DND-41 (cell line): ENCODE data around the gene ZNF326.

Source experiments
- CTCF ChIP-seq: IDR thresholded peaks from 2 replicates; pipeline ENCODE4 v1.5.1; 2012; ENCODE audit warnings: borderline replicate concordance, low read length, moderate library complexity, mild to moderate bottlenecking; ENCODE audit not compliant: poor library complexity, severe bottlenecking; ENCODE audit errors: extremely low read depth
- EZH2 ChIP-seq: IDR thresholded peaks from 3 replicates; pipeline ENCODE4 v1.6.1; 2012; ENCODE audit warnings: borderline replicate concordance, low read depth, mild to moderate bottlenecking, moderate library complexity, low read length, inconsistent platforms; ENCODE audit not compliant: severe bottlenecking

DNA sequence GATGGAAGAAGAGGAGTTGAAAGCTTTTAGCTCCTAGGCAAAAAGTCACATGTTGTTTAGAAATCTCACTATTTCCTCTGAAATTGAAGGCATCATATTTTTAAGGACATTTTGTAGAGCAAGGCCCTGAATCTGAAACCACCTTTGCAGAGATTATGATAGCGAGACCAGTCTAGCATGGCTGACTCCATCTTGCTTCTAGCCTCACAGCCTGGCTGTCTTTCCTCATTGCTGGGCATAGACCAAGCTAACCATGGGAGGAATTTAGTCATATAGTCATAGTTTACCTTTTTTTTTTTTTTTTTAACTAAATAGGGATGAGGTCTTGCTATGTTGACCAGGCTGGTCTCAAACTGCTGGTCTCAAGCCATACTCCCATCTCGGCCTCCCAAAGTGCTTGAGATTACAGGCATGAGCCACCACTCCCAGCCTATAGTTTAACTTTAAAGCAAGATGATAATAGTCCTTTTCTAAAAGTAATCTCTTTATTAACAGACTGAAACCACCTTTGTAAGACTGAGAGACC lies 42.2 kb upstream of the ZNF326 start:
- TF ChIP-seq CTCF = no peak
- TF ChIP-seq EZH2 = no peak
